ENCODE data around the gene PRUNE2.

DNA sequence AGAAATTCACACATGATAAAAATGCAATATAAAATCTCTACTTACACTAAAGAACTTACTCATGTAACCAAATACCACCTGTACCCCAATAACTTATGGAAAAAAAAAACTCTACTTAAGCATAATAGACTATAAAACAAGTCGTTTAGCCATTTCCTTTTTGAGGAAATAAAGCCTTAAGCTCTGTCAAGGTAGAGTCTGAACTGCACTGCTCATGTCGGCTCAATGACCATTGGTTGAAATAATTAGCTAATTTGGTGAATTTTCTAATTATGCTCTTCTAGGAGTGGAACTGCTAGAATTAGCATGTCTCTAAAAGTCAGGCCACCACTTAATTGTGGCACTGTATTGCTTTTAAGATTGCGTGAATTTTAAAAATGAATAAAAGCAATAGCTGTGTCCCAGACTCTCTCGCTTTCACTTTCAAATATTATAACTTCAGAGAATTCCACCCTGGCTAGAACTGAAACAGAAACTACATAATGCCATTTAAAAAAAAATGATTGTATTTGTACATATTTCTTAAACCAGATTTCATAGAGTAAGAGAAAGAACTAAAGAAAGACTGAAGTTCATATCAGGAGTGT is 254.7 kb downstream of the PRUNE2 start:
- TF ChIP-seq, protein P1, sequence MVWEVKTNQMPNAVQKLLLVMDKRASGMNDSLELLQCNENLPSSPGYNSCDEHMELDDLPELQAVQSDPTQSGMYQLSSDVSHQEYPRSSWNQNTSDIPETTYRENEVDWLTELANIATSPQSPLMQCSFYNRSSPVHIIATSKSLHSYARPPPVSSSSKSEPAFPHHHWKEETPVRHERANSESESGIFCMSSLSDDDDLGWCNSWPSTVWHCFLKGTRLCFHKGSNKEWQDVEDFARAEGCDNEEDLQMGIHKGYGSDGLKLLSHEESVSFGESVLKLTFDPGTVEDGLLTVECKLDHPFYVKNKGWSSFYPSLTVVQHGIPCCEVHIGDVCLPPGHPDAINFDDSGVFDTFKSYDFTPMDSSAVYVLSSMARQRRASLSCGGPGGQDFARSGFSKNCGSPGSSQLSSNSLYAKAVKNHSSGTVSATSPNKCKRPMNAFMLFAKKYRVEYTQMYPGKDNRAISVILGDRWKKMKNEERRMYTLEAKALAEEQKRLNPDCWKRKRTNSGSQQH (CRISPR knock-in tag; IDR thresholded peaks at IDR 0.05; ENCODE audit: low read depth), result no peak
- TF ChIP-seq YY1 (IDR thresholded peaks at IDR 0.05; ENCODE audit: insufficient read depth, insufficient replicate concordance, low read depth, low read length) (no peak), SMC3 (IDR thresholded peaks at IDR 0.05; ENCODE audit: low read length) (no peak), NFE2L2 (IDR thresholded peaks at IDR 0.05; ENCODE audit: low read length) (no peak)
- TF ChIP-seq, protein P2, sequence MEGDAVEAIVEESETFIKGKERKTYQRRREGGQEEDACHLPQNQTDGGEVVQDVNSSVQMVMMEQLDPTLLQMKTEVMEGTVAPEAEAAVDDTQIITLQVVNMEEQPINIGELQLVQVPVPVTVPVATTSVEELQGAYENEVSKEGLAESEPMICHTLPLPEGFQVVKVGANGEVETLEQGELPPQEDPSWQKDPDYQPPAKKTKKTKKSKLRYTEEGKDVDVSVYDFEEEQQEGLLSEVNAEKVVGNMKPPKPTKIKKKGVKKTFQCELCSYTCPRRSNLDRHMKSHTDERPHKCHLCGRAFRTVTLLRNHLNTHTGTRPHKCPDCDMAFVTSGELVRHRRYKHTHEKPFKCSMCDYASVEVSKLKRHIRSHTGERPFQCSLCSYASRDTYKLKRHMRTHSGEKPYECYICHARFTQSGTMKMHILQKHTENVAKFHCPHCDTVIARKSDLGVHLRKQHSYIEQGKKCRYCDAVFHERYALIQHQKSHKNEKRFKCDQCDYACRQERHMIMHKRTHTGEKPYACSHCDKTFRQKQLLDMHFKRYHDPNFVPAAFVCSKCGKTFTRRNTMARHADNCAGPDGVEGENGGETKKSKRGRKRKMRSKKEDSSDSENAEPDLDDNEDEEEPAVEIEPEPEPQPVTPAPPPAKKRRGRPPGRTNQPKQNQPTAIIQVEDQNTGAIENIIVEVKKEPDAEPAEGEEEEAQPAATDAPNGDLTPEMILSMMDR (CRISPR knock-in tag; IDR thresholded peaks at IDR 0.05), result no peak

Data from HepG2 (cell line).